SU-DHL-6 (cell line): ENCODE measurements around the gene ATF7.
"Not testable (repeated sequence)": the region's sequence is repeated elsewhere in the genome, so short reads cannot be mapped to it uniquely, and the experiment has no call there.

Experiments used
- H2AFZ ChIP-seq: fragments of 200-600 bp; sonication (generic); 2 replicates; pipeline ENCODE4 v1.6.1; 2014; ENCODE audit warnings: low read depth, mild to moderate bottlenecking, moderate library complexity, mixed read lengths, antibody characterized with exemption, low read length; ENCODE audit not compliant: severe bottlenecking
- H3F3A ChIP-seq: fragments of 200-600 bp; shearing (Covaris generic); 2 replicates; pipeline ENCODE4 v1.6.0; 2016; ENCODE audit warnings: antibody characterized with exemption, mild to moderate bottlenecking; ENCODE audit not compliant: insufficient read depth
- H3K27ac ChIP-seq: fragments of 200-600 bp; sonication (generic); 2 replicates; pipeline ENCODE4 v1.5.1; 2016; ENCODE audit warnings: low read depth, mild to moderate bottlenecking, low read length, moderate library complexity, mixed read lengths
- H3K27me3 ChIP-seq: fragments of 200-600 bp; sonication (generic), shearing (Covaris generic); 2 replicates; pipeline ENCODE4 v1.6.0; 2014; ENCODE audit warnings: mild to moderate bottlenecking, low read length
- H3K36me3 ChIP-seq: fragments of 200-600 bp; sonication (generic); 2 replicates; pipeline ENCODE4 v1.6.1; 2014; ENCODE audit warnings: mild to moderate bottlenecking, low read length, mixed read lengths
- H3K4me2 ChIP-seq: fragments of 300-600, 200-600 bp; shearing (Covaris generic), sonication (generic); 2 replicates; pipeline ENCODE4 v1.6.0; 2014; ENCODE audit warnings: low read length, low read depth, mild to moderate bottlenecking; ENCODE audit not compliant: poor library complexity, severe bottlenecking
- H3K4me3 ChIP-seq: fragments of 200-600 bp; sonication (generic); 2 replicates; pipeline ENCODE4 v1.5.1; 2014; ENCODE audit warnings: antibody characterized with exemption, low read length, mild to moderate bottlenecking, mixed read lengths; ENCODE audit not compliant: insufficient read depth, poor library complexity, severe bottlenecking
- H3K79me2 ChIP-seq: fragments of 200-600 bp; sonication (generic); 2 replicates; pipeline ENCODE4 v1.6.1; 2014; ENCODE audit warnings: mild to moderate bottlenecking, low read length, moderate library complexity; ENCODE audit not compliant: insufficient read depth
- H3K9ac ChIP-seq: fragments of 200-600 bp; sonication (generic); 2 replicates; pipeline ENCODE4 v1.7.0; 2014; ENCODE audit warnings: mild to moderate bottlenecking, low read length
- H3K9me2 ChIP-seq: fragments of 200-600 bp; sonication (generic); replicated peaks from 2 replicates; pipeline ENCODE4 v1.6.1; 2014; ENCODE audit warnings: low read length; ENCODE audit not compliant: insufficient read depth
- H3K9me3 ChIP-seq: fragments of 200-600 bp; sonication (generic); 2 replicates; pipeline ENCODE4 v1.6.1; 2014; ENCODE audit warnings: low read length, mixed read lengths; ENCODE audit not compliant: insufficient read depth
- H4K20me1 ChIP-seq: fragments of 200-600 bp; sonication (generic); 2 replicates; pipeline ENCODE4 v1.6.1; 2014; ENCODE audit warnings: low read depth, mild to moderate bottlenecking, antibody characterized with exemption, low read length, moderate library complexity, mixed read lengths
- EZH2phosphoT487 ChIP-seq: fragments of 200-600 bp; sonication (generic), shearing (Covaris generic); conservative IDR thresholded peaks from 2 replicates; pipeline ENCODE4 v1.6.1; 2018; ENCODE audit warnings: mild to moderate bottlenecking, antibody characterized with exemption, low read length, moderate library complexity, mixed read lengths
- TF ChIP-seq, protein P1 (sequence below): fragments of 200-600 bp; sonication (generic); IDR thresholded peaks from one replicate; pipeline ENCODE4 v1.5.1; 2017; ENCODE audit warnings: antibody characterized with exemption, mild to moderate bottlenecking, low read length, moderate library complexity; ENCODE audit not compliant: insufficient read depth, poor library complexity, severe bottlenecking

ATF7 gene

DNA sequence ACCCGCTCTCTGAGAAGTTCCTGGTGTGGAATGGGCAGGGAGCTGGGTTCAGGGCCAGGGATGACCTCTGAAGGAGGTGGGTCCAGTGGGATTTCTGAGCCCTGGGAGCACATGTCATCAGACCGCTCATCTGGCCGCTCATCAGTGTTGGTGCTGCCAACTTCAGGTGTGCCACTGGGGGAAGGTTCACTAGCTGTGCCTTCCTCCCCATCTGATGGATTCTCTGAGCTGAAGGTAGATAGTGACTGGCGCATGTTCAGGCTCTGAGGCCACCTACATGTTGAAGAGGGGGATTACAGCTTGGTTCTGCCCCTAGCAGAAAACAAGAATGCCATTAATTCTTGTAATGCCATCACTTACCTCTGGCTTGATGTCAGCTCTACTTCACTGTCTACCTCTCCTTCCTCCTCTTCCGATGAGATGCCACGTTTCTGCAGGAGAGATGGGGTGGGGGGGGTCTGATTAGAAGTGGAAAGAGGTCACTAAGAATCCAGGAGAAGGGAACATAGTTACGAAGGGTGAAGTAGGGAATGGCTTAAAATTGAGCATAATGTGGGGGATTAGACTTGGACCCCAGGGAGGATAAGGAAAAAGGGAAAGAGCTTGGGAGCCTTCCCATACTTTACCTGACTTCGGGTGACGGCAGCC is 144.1 kb downstream of the ATF7 start:
- peaks cover 62% of the 10 kb centered on the region for H3F3A ChIP-seq
- peaks cover 2% of the 10 kb centered on the region; the same call in 1 of the 2 replicates for H3K79me2 ChIP-seq
- H3K4me3 ChIP-seq, result no peak overlapping the region
- H3K9ac ChIP-seq, result no peak overlapping the region
- no peaks in the 10 kb centered on the region for H3K27me3 ChIP-seq
- H4K20me1 ChIP-seq, result peaks cover 20% of the 10 kb centered on the region; the same call in 1 of the 2 replicates
- no peak overlapping the region for H3K27ac ChIP-seq
- TF ChIP-seq, protein P1, sequence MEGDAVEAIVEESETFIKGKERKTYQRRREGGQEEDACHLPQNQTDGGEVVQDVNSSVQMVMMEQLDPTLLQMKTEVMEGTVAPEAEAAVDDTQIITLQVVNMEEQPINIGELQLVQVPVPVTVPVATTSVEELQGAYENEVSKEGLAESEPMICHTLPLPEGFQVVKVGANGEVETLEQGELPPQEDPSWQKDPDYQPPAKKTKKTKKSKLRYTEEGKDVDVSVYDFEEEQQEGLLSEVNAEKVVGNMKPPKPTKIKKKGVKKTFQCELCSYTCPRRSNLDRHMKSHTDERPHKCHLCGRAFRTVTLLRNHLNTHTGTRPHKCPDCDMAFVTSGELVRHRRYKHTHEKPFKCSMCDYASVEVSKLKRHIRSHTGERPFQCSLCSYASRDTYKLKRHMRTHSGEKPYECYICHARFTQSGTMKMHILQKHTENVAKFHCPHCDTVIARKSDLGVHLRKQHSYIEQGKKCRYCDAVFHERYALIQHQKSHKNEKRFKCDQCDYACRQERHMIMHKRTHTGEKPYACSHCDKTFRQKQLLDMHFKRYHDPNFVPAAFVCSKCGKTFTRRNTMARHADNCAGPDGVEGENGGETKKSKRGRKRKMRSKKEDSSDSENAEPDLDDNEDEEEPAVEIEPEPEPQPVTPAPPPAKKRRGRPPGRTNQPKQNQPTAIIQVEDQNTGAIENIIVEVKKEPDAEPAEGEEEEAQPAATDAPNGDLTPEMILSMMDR, result no peak
- no peak for TF ChIP-seq EZH2phosphoT487
- H3K9me3 ChIP-seq, result no peaks in the 10 kb centered on the region
- H3K9me2 ChIP-seq, result no peaks in the 10 kb centered on the region
- H3K36me3 ChIP-seq, result peaks cover 27% of the 10 kb centered on the region
- no peak overlapping the region for H3K4me2 ChIP-seq
- H2AFZ ChIP-seq, result no peak overlapping the region

DNA sequence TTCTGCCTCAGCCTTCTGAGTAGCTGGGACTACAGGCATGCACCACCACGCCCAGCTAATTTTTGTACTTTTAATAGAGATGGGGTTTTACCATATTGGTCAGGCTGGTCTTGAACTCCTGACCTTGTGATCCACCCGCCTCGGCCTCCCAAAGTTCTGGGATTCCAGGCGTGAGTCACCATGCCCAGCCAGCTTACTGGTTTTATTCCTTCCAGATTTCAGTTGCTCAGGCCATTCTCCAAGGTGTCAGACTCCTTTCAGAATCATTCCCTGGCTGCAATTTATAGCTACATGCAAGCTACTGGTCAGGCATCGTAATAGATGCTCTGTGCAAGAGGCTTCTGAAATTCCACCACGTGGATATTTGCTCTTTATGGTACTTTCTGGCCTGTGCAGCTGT is 144.7 kb downstream of the ATF7 start:
- not testable (repeated sequence) for H3K79me2 ChIP-seq, H3K27me3 ChIP-seq, H2AFZ ChIP-seq, H3K27ac ChIP-seq, H3K9me2 ChIP-seq, H3K4me2 ChIP-seq, H3K9ac ChIP-seq, H3K4me3 ChIP-seq, H3K9me3 ChIP-seq
- H4K20me1 ChIP-seq, result peaks cover 22% of the 10 kb centered on the region; the same call in 1 of the 2 replicates
- peaks cover 33% of the 10 kb centered on the region for H3K36me3 ChIP-seq
- peaks cover 68% of the 10 kb centered on the region for H3F3A ChIP-seq

- peaks cover 6% of the 10 kb centered on the region; the same call in 1 of the 2 replicates for H3K79me2 ChIP-seq
- H3K36me3 ChIP-seq, result peaks cover 39% of the 10 kb centered on the region
- H3K4me2 ChIP-seq, result no peak overlapping the region
- peaks cover 75% of the 10 kb centered on the region for H3F3A ChIP-seq
- H3K9me3 ChIP-seq, result no peaks in the 10 kb centered on the region
- TF ChIP-seq, protein P1, result no peak
- TF ChIP-seq EZH2phosphoT487, result no peak
- H3K4me3 ChIP-seq, result no peak overlapping the region
- peaks cover 22% of the 10 kb centered on the region; the same call in 1 of the 2 replicates for H4K20me1 ChIP-seq
- no peak overlapping the region for H2AFZ ChIP-seq
- no peak overlapping the region for H3K9ac ChIP-seq
- H3K27me3 ChIP-seq, result no peaks in the 10 kb centered on the region
- H3K27ac ChIP-seq, result no peak overlapping the region
- no peaks in the 10 kb centered on the region for H3K9me2 ChIP-seq
These were observed 145.4 kb downstream of the ATF7 start for GRCh38 chr12:53480491-53481442.

- Histone ChIP-seq H3K36me3 (peaks cover 47% of the 10 kb centered on the region), H3K4me3 (no peak overlapping the region), H3K4me2 (no peak overlapping the region), H2AFZ (no peak overlapping the region), H3K9me3 (no peaks in the 10 kb centered on the region), H4K20me1 (peaks cover 22% of the 10 kb centered on the region; the same call in 1 of the 2 replicates), H3K27me3 (no peaks in the 10 kb centered on the region), H3K9me2 (no peaks in the 10 kb centered on the region), H3F3A (peaks cover 82% of the 10 kb centered on the region), H3K27ac (no peak overlapping the region), H3K79me2 (peaks cover 16% of the 10 kb centered on the region), H3K9ac (no peak overlapping the region)
- TF ChIP-seq, protein P1, result no peak
- TF ChIP-seq EZH2phosphoT487, result no peak
These were observed 146.9 kb downstream of the ATF7 start for GRCh38 chr12:53479331-53479730.
